Ramos (cell line): ENCODE data around the gene GNB2.

Experiments used
- in situ Hi-C: fragments of 300-500 bp; cut with MboI; formaldehyde crosslinking; loops from one replicate; pipeline ENCODE4 v1.14.3; 2022; ENCODE audit warnings: low sequenced_read_pairs; ENCODE audit not compliant: unreplicated experiment

Gene GNB2

GRCh38 chr7:100673302-100673941 lies at the start of gene GNB2:
GNB2 (plus strand) TSS chr7:100673740; CDS start chr7:100676266, 2,526 bp downstream.
- in situ Hi-C loops = no loop called here

DNA sequence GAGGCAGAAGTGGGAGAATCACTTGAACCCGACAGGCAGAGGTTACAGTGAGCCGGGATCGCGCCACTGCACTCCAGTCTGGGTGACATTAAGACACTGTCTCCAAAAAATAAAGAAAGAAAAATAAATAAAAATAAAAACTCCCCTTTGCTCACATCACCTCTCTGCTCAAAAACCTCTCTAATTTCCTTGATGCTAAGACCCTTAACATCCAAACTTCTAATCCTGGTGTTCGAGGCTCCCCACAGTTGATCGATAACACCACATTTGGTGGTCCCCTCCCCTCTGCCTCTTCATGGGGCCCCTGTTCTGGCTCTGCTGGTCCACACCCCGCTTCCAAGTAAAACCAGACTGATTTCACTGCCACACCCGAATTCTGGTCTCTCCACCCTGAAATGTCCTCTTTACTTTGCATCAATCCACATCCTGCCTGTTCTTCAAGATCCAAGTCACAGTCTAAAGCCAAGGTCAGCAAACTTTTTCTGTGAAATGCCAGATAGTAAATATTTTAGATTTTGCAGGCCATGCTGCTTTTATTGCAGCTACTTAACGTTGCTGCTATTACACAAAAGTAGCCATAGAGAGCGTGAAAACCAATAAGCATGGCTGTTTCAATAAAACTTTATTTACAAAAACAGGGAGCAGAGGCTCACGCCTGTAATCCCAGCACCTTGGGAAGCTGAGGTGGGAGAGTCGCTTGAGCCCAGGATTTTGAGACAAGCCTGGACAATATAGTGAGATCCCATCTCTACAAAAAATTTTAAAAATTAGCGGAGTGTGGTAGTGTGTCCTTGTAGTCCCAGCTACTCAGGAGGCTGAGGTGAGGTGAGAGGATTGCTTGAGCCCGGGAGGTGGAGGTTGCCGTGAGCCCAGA lies 49.4 kb upstream of the GNB2 start:
- in situ Hi-C loops = no loop called here

DNA sequence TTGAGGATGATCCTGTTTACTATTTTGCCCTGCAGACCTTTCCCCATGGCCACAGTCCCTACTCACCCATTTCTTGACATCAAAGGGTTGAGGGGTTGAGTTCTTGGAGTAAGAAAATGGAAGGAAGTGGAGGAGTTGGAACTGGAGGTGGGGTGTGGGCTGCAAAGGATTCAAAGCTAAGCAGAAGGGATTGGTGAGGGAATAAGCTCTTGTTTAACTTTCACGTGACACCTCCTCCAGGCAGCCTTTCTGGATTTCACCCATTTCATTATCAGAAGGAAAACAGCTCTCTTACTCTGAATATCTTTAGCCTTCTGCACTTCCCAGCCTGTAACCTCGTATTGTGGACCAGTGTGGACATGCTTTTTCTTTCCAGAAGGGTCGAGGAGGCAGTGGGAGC lies 47.5 kb upstream of the GNB2 start:
- in situ Hi-C loops = no loop called here

- in situ Hi-C loops = no loop called here
Measured at GRCh38 chr7:100626530-100627237, 46.9 kb upstream of the GNB2 start.

GRCh38 chr7:100627238-100627549 lies 46.3 kb upstream of the GNB2 start:
- in situ Hi-C loops = no loop called here

GRCh38 chr7:100629117-100629716 lies 44.3 kb upstream of the GNB2 start:
- in situ Hi-C loops = no loop called here

DNA sequence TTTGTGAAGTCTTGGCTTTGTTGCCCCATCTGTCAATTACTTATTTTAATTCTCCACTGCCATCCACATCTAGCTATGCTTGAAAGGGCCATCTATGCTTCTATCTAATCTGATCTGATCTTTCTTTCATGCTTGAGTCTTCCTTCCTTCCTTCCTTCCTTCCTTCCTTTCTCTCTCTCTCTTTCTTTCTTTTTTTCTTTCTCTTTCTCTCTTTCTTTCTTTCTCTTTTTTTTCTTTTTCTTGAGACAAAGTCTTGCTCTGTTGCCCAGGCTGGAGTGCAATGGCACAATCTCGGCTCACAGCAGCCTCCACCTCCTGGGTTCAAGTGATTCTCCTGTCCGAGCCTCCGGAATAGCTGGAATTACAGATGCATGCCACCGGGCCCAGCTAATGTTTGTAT lies 43.5 kb upstream of the GNB2 start:
- in situ Hi-C loops = no loop called here

DNA sequence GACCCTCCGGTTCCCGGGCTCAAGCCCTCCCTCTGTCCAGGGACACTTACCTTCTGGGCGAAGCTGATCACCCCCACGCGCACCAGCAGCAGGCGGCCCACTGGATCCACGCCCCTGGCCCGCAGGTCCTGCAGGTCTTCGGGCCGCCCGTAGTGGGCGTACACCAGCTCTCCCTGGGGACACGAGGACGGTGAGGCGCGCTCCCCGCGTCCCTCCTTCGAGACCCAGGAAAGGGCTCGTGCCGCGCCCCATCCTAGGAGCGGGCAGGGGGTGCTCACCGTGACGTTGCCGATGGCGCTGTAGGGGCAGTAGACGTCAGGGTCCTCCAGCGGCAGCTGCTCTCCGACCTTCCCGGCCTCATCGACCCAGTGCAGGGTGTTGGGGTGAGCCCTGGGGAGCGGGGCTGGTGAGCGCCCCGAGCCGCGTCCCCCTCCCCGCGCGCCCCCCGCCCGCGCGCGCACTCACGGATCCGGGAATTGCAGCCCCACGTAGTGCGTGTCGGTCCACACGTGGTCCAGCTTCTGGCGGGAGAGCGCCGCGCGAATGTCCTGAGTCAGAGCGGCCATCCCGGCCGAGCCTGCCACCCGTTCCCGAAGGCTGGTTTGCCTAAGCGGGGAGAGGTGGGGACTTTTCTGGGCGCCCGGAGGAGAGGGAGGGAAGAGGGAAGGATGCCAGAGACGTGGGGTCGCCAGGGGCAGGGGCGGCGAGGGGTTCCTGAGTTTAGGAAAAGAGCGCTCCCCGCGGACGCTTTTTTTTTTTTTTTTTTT lies 40.4 kb upstream of the GNB2 start:
- in situ Hi-C loops = no loop called here

DNA sequence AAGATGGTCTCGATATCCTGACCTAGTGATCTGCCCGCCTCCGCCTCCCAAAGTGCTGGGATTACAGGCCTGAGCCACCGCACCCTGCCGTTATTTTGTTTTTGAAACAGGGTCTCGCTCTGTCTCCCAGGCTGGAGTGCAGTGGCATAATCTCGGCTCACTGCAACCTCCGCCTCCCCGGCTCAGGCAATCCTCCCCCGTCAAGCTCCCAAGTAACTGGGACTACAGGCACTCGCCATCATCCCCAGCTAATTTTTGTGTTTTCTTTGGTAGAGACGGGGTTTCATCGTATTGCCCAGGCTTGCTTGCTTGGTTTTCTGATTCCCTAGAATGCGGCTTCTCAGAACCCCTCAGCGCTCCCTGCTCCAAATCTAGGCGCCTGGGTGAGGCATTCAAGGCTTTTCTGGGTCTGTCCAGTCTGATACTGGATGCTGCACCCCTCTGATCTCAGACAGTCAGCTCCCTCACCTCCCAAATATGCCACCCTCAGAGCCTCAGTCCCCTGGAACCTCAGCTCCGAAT lies 33.5 kb upstream of the GNB2 start:
- in situ Hi-C loops = no loop called here

GRCh38 chr7:100640517-100641440 lies 32.8 kb upstream of the GNB2 start:
- in situ Hi-C loops = no loop called here

DNA sequence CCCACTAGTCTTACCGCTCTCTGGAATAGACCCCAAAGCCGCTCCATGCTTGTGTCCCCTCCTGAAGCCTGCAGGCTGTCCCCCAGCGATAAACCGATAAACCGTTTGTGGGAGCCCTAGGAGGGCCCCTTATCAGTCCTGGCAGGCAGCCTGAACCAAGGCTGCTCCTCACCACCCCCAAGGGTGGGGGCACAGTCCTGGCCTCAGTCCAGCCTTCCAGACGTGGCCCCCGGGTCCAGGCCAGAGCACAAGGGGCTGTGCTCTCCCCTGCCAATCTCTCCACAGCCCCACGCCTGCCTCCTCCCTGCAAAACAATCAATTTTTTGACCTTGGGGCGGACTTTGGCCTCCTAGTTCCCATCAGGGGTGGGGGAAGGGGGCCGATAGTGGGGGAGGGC lies 32.1 kb upstream of the GNB2 start, which contains the start of gene TFR2:
TSS of gene TFR2 (minus strand) at position 90 of the 397 bp plus-strand sequence. CDS start at position 47, 43 bp downstream.
- in situ Hi-C loops = no loop called here

- in situ Hi-C loops = no loop called here
Measured at GRCh38 chr7:100641860-100642533, 31.5 kb upstream of the GNB2 start.

DNA sequence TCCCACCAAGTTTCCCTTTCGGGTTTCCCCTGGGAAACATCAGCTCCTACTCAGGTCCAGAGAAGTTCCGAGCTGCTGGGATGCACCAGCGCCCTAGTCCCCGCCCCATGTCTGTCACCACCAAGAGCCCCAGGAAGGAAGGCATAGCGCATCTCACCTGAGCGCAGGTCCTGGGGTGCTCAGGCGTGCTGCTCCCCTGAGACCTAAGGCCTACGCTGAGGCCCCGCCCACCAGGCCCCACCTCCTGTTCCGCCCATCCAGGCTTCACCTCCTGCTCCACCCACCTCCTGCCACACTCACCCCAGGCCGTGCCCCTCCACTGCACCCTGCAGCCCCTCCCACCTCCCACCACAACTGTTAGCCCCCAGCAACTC lies 31.0 kb upstream of the GNB2 start:
- in situ Hi-C loops = no loop called here

DNA sequence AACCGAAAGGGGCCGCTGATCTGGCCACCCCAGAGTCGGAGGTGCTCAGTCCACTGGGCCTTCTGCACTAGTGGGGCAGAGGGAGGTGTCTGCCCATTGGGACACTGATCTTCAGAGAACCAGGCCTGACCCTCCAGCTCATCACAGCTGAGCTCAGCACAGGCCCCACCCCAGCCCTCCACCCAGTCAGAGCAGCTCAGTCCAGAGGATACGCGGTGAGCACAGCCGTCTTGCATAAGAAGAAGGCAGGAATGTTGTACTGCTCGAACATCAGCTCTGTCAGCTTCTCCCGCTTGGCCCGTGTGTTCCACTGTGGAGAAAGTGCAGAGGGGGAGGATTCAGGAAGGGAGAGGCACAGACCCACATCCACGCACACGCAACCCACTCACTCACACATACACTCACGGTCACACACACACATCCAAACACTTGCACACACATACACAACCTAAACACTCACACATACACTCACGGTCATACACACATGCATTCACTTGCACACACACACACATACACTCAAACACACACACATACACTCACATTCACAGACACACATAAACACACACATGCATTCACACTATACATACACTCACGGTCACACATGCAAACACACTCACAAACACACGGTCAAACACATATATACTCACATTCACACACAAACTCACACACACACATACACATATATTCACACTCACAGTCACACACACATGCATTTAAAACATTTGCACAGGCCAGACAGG lies 23.5 kb upstream of the GNB2 start:
- in situ Hi-C loops = no loop called here

- in situ Hi-C loops = no loop called here
Measured at GRCh38 chr7:100654908-100655831, 18.4 kb upstream of the GNB2 start.

GRCh38 chr7:100655908-100656674 lies 17.4 kb upstream of the GNB2 start, which contains the start of gene ACTL6B:
ACTL6B (minus strand) TSS chr7:100656448; CDS start chr7:100656354, 94 bp downstream.
- in situ Hi-C loops = no loop called here
